ENCODE data around the gene MCC.

MCC gene

GRCh38 chr5:113140837-113141671 lies 347.2 kb downstream of the MCC start:
- TF ChIP-seq CTCF (IDR thresholded peaks at IDR 0.05; ENCODE audit: insufficient read depth, missing control alignments): no peak
- no peak for DNase-seq (ENCODE audit: insufficient read length, low spot score)
- FAIRE-seq: peak; percentile 64

- FAIRE-seq: no peak
- no peak for DNase-seq (ENCODE audit: insufficient read length, low spot score)
- TF ChIP-seq CTCF (IDR thresholded peaks at IDR 0.05; ENCODE audit: insufficient read depth, missing control alignments): no peak
Observed at GRCh38 chr5:113133211-113133975, 354.9 kb downstream of the MCC start.

- DNase-seq (ENCODE audit: insufficient read length, low spot score) (no peak), FAIRE-seq (no peak)
- TF ChIP-seq CTCF (IDR thresholded peaks at IDR 0.05; ENCODE audit: insufficient read depth, missing control alignments): no peak
Observed at GRCh38 chr5:113132564-113132963, 355.7 kb downstream of the MCC start.

GRCh38 chr5:113128641-113129330 lies 359.5 kb downstream of the MCC start:
- no peak for DNase-seq (ENCODE audit: insufficient read length, low spot score)
- no peak for FAIRE-seq
- no peak for TF ChIP-seq CTCF (IDR thresholded peaks at IDR 0.05; ENCODE audit: insufficient read depth, missing control alignments)

GRCh38 chr5:113128082-113128481 lies 360.2 kb downstream of the MCC start:
- DNase-seq (ENCODE audit: insufficient read length, low spot score) (no peak), FAIRE-seq (no peak)
- TF ChIP-seq CTCF (IDR thresholded peaks at IDR 0.05; ENCODE audit: insufficient read depth, missing control alignments): no peak

GRCh38 chr5:113127021-113127420 lies 361.2 kb downstream of the MCC start:
- DNase-seq (ENCODE audit: insufficient read length, low spot score): no peak
- no peak for FAIRE-seq
- no peak for TF ChIP-seq CTCF (IDR thresholded peaks at IDR 0.05; ENCODE audit: insufficient read depth, missing control alignments)
